PFSK-1 (cell line): Measurements from ENCODE around the gene FAM170B.

Source experiments
- FOXP2 ChIP-seq: optimal IDR thresholded peaks from 2 replicates; pipeline ENCODE3; 2011; ENCODE audit warnings: borderline replicate concordance, control low read depth, inconsistent platforms; ENCODE audit not compliant: insufficient read depth; ENCODE audit errors: extremely low read length, extremely low read depth
- POLR2AphosphoS5 ChIP-seq: IDR thresholded peaks from 2 replicates; pipeline ENCODE4 v1.6.1; 2012; ENCODE audit warnings: low read depth, mild to moderate bottlenecking, control low read depth, low read length, moderate library complexity
- REST ChIP-seq, 2 experiments: IDR thresholded peaks; 2 replicates each; pipeline versions ENCODE4 v1.6.1 to v1.8.0; 2011 to 2012; ENCODE audit warnings: low read depth in 2 of 2, low read length in 2 of 2, control low read depth in 1 of 2, inconsistent platforms in 1 of 2, mild to moderate bottlenecking in 1 of 2, moderate library complexity in 1 of 2; ENCODE audit not compliant: insufficient read depth in 1 of 2
- SIN3A ChIP-seq: IDR thresholded peaks from 2 replicates; pipeline ENCODE4 v1.6.1; 2012; ENCODE audit warnings: mild to moderate bottlenecking, low read length, moderate library complexity, borderline replicate concordance; ENCODE audit not compliant: insufficient read depth
- TAF1 ChIP-seq: IDR thresholded peaks from 2 replicates; pipeline ENCODE4 v1.6.1; 2012; ENCODE audit warnings: low read length, control low read depth, borderline replicate concordance; ENCODE audit not compliant: insufficient read depth

The FAM170B gene

GRCh38 chr10:49157229-49157628 is 23.4 kb upstream of the FAM170B start:
- TF ChIP-seq TAF1 = no peak
- TF ChIP-seq SIN3A = no peak
- no peak for TF ChIP-seq POLR2AphosphoS5
- TF ChIP-seq FOXP2 = no peak
- no peak for TF ChIP-seq REST (IDR thresholded peaks at IDR 0.05; ENCODE audit: insufficient read depth in 1 of 2, low read depth in 2 of 2, low read length in 2 of 2)

- TF ChIP-seq SIN3A (no peak), FOXP2 (no peak), POLR2AphosphoS5 (no peak), TAF1 (no peak), REST (IDR thresholded peaks at IDR 0.05; ENCODE audit: insufficient read depth in 1 of 2, low read depth in 2 of 2, low read length in 2 of 2) (no peak)
Measured at GRCh38 chr10:49154641-49155040, 20.8 kb upstream of the FAM170B start.

GRCh38 chr10:49153971-49154370 is 20.1 kb upstream of the FAM170B start:
- TF ChIP-seq TAF1 = no peak
- TF ChIP-seq REST (IDR thresholded peaks at IDR 0.05; ENCODE audit: insufficient read depth in 1 of 2, low read depth in 2 of 2, low read length in 2 of 2) = no peak
- TF ChIP-seq SIN3A = no peak
- no peak for TF ChIP-seq FOXP2
- no peak for TF ChIP-seq POLR2AphosphoS5

GRCh38 chr10:49153115-49153514 is 19.3 kb upstream of the FAM170B start:
- TF ChIP-seq POLR2AphosphoS5 (no peak), FOXP2 (no peak), REST (IDR thresholded peaks at IDR 0.05; ENCODE audit: insufficient read depth in 1 of 2, low read depth in 2 of 2, low read length in 2 of 2) (no peak), SIN3A (no peak), TAF1 (no peak)

- TF ChIP-seq TAF1 (no peak), FOXP2 (no peak), REST (IDR thresholded peaks at IDR 0.05; ENCODE audit: insufficient read depth in 1 of 2, low read depth in 2 of 2, low read length in 2 of 2) (no peak), SIN3A (no peak), POLR2AphosphoS5 (no peak)
Measured at GRCh38 chr10:49152663-49153062, 18.8 kb upstream of the FAM170B start.
